Cerebellar cortex (tissue), 1 donor: ENCODE data around the gene MBNL1.
"Not testable (repeated sequence)": the region's sequence is repeated elsewhere in the genome, so short reads cannot be mapped to it uniquely, and the experiment has no call there.

ENCODE experiments used
- DNase-seq: peaks from one replicate; pipeline ENCODE4 v3.0.0-alpha.2; 2015; ENCODE audit warnings: low spot score

Gene MBNL1

DNA sequence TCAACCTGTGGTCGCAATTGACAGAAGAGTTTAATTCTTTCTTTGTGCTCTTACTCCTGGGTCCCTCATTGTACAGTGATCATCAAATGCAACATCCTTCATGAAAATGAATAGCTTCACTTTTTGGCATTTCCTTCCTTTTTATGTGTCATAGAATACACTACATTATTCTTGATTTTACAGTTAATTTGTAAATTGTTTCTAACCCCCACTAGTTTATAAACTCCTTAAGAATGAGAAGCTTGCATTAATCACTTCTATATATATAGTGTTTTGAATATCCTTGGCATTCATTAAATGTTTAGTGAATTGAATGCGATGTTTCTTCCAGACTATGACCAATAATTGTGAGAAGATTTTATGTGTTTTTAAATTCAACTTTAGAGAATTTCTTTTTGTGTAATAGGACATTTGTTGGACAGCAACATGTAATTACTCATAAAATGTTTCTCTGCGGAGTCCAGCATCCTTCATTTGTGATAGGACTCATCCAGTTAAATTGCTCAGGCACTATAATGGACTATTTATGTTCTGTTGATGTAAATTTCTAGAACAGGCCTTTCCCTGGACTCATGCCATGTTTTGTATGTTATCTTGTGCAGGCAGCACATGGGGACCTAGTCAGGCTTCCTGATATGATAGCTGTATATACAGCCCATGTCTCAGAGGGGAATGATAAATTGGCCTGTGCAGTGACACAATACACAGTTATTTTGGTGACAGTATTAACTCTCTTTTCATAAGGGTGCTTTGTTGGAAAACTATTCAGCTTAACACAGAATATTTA lies 51.3 kb downstream of the MBNL1 start:
- DNase-seq, result peak; percentile 28

DNA sequence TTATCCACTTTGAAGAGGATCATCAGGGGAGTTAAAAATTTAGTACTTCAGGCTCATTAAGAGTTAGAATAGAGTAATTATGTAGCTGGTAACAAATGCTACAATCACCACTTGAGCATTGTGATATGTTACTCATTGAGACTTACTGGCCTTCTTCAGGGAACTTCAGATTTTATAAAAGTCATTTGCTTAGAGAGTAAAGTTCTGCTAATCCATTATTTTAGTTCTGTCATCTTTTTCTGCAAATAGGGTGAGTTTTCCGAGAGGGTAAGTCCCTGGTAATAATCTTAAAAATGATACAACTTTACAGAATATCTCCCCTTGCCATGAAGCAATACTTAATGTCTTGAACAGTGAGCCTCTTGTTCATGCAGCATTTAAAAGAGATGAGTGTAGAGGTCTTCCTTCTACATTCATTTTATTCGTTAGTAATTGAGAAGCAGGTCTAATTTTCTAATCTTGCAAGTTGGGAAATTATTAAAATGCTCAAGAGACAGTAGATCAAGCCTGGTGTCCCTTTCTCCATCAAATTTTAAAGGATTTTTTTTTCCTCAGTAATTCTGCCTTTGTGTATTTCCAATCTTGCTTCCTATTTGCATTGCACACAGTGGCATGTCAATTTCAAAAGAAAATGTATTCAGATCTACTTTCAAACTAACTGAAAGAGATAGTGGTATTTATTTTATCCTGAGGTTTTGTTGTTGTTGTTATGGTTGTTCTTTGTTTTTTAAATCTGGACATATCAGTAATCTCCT lies 52.6 kb downstream of the MBNL1 start:
- DNase-seq, result peak; percentile 40

DNA sequence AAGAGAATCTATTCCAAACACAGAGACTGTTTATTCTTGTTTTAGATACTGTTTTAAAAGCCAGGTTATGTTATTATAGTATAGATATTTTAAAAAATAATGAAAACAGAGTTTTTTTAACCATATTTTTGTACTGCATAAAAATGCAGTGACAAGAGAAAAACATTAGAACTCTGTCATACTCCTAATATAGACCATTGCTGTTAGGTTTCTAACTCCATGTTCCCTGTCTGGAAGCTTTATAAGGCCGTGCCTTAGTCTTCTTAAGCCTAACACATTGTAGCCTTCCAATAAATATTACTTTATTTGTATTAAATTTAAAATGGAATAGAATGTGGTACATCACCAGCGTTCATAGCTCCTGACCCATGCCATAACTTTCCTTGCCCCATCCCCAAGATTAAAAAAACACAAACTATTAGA lies 53.2 kb downstream of the MBNL1 start:
- DNase-seq, result peak; percentile 51

DNA sequence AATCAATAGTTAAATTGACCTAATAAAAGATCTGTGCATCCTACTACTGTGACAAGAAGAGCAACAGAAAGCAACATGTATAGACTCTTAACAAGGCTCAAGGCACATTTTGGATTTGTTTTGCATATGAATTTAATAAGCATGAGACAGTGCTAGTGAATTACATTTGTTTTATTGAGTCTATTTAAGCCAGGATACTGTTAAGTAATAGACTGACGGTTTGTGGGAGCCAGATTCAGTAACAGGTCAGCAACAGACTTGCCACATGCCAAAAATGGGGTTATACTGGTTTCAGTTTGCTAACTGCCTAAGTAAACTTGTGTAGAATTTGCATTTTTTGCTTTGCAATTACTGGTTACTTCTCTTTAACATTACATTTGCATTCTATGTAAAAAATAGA lies 54.0 kb downstream of the MBNL1 start:
- peak; percentile 61 for DNase-seq

DNA sequence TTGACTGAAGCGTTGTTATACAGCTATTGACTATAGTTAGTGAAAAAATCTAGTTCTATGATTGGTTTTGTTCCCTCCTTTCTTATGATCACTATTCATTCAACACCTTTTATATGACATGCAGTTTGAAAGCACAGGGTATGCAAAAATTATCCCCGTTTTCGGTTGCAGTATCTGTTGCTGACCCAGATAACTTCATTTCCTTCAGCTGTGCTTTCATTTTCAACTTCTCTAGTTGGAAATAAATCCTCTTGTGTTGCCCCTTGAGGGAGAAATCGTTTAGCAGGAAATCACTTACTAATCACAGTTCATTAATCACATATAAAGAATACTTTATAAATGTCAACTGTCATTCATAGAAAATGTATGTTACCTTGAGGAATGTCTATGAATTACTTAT lies 55.1 kb downstream of the MBNL1 start:
- peak; percentile 17 for DNase-seq

DNA sequence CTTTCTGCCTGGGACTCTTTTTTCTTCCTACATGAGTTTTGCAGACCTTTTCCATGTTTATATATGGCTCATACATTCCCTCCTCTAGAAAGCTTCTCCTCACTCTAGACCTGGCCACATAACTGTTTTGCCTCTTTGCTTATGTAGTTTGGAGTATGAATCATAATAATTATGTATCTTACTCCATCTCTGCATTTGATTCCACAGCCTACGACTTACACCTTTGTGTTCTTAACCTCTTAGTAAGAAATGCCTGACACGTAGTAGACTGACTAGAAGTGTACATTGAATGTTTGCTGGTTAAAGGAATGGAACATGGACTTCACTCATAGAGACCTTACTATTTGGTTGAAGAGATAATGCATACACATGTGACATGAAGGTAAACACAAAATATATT lies 56.4 kb downstream of the MBNL1 start:
- no peak for DNase-seq

DNA sequence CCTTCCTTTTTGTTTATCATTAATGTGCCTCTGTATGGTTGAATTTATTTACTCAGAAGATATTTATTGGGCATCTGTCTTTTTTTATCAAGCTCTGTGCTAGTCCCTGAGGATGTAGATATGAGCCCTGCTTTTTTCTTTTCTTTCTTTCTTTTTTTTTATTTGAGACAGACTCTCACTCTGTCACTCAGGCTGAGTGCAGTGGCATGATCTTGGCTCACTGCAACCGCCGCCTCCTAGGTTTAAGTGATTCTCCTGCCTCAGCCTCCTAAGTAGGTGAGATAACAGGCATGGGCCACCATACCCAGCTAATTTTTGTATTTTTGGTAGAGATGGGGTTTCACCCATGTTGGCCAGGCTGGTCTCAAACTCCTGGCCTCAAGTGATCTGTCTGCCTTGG lies 58.5 kb downstream of the MBNL1 start:
- no peak for DNase-seq

DNA sequence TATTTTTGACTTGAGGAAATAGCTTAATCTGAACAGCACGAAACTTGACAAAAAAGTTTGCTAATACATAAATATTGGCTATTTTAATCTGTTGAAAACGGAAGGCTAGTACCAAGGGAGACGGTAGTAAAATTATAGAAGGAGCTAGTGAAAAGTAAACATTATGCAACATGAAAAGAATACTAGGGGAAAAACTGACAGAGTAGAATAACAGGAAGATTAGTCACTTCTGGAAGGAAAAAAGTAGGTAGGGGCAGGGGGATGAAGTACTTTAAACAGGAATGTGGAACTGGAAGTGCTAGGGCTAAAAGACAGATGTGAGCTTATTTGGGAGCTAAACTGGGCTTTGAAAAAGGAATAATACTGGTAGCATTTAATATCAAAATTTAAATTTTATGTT lies 60.1 kb downstream of the MBNL1 start:
- DNase-seq, result no peak

GRCh38 chr3:152330559-152330958 lies 61.8 kb downstream of the MBNL1 start:
- no peak for DNase-seq

DNA sequence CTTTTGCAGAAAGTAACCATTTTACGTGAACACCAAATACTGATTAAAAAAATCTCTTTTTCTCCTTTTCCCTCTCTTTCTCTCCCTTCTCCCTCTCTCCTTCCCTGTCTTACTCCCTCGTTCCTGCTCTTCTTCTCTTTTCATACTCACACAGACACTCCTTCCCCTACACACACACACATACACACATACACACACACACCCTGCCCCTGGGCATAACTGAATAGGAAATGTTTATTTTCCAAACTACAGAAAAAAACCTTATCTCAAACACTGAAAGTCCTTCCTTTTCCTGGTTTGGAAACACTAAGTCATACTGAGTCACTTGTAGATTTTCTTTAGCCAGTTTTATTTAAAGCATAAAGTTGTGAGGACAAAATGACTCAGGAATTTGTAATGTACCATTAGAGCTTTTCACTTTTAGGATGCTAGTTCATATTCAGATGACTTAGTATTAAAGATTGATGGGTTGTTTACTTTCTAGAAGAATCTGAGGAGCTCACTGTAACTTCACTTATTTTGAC lies 62.4 kb downstream of the MBNL1 start:
- no peak for DNase-seq

- DNase-seq, result no peak
Observed at GRCh38 chr3:152331998-152332397, 63.3 kb downstream of the MBNL1 start.

- no peak for DNase-seq
Observed at GRCh38 chr3:152333928-152334327, 65.2 kb downstream of the MBNL1 start.

GRCh38 chr3:152334761-152335160 lies 66.0 kb downstream of the MBNL1 start:
- DNase-seq, result no peak

DNA sequence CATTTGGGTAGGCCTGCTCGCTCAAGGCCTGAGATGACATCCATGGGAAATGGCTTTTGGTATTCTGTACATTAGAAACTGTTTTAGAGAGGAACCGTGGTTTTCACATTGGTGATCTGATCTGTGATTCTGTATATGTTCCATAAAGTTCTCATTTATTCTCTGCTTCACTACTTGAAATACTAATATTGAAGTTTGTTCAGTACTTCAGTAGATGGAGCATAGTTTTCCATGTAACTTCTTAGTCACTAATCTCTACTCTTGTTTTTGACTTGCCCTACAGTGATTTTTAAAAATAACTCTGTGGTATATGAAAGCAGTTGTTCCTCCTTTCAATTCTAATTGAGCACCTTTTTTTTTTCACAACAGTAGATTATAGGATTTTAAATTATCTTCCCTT lies 66.5 kb downstream of the MBNL1 start:
- DNase-seq, result no peak

- not testable (repeated sequence) for DNase-seq
Observed at GRCh38 chr3:152337337-152337736, 68.6 kb downstream of the MBNL1 start.

DNA sequence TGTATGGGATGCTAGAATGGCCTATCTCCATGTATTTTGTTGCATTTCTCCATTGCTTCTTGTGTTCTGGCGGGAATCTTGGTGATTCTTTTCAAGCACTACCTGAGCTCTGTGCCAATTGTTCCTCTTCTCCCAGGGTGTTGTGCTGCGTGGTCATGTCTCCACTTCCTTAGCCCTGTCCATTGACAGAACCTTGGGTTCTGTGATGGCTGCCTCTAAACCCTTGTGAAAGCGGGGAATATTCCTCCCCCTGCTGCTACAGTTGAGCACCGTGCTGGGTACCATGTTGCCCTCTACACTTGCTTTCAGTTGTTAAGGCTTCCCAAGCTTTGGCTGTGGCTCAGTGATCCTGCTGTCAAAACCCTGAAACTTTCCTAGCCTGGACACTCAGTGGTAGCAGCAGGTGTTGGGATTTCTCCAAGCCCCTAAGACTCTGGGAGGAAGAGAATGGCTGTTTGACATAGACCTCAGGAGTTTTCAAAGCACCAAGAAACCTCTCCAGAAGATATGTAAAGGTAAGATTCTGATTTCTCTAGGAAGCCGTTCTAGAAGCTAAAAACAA lies 69.5 kb downstream of the MBNL1 start:
- DNase-seq, result no peak

GRCh38 chr3:152339881-152340505 lies 71.3 kb downstream of the MBNL1 start:
- no peak for DNase-seq

DNA sequence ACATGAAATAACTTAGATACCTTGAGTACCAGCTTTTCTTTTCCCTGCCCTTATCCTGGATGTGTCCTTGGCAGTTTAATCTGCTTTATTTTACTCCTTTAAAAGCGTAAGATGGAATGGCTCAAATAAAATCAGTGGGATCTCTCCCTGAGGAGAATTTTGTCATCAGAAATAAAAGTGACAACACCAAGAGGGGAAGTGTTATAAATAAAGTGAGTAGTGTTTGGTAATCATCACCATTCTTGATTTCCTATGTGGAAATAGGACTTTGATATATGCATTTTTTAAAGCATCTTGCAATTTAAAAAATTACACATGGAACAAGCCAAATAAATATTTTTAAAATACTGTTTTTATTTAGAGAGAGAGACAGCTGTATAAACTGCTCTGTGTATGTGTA lies 76.5 kb downstream of the MBNL1 start:
- no peak for DNase-seq

- no peak for DNase-seq
Observed at GRCh38 chr3:152346058-152346457, 77.3 kb downstream of the MBNL1 start.

DNA sequence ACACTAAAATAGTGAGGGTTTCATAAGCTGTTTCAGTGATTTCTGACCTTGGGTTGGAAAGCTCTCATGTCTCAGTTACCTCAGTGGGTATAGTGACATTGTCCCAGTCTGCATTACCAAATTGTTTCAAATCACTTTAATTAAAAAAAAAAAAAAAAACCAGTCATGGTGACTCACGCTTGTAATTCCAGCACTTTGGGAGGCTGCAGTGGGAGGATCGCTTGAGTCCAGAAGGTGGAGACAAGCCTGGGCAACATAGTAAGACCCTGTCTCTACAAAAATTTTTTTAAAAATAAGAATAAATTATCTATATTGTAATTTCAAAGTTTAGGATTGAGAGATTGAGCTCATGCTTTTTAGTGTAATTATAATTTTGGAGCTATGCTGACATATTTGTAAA lies 78.0 kb downstream of the MBNL1 start:
- DNase-seq, result no peak

GRCh38 chr3:152348436-152349177 lies 79.9 kb downstream of the MBNL1 start:
- DNase-seq, result no peak

DNA sequence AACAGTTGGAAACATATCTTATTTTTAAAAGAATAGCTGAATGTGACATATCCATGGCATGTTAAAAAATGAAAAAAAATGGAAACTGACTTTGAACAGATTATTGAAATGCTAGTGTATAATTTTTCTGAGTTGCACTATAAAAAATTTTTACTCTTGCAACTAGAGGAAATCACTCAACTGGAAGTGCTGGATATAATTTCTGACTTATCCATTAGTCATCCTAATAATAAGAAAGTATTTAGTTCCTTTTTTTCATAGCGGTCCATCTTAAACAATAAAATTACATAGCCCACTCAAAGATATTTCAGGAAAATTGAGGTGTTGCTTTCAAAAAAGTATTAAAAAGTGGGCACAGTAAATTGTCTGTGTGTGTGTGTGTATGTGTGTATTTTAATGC lies 80.7 kb downstream of the MBNL1 start:
- no peak for DNase-seq
